Stimulated activated effector memory CD8-positive, alpha-beta T cell treated with anti-CD3 and anti-CD28 coated beads, Interleukin-12 subunit alpha, Interleukin-12 subunit beta, amount 100 ng/mL, for 72 hours (primary cell): ENCODE measurements around the gene OSGIN1.
"Not testable (repeated sequence)": the region's sequence is repeated elsewhere in the genome, so short reads cannot be mapped to it uniquely, and the experiment has no call there.

ENCODE experiments used
- ATAC-seq: fragments of 150-1000 bp; cut with Tn5 transposase; 2 replicates; pipeline ENCODE4 v1.10.0; 2021
- DNase-seq, 2 donors: peaks; one replicate each; pipeline ENCODE4 v3.0.0; 2021 to 2022; ENCODE audit warnings: low spot score in 2 of 2
- H3K27ac Mint-ChIP-seq: one replicate; pipeline ENCODE4 v1.8.0; 2022; ENCODE audit warnings: mild to moderate bottlenecking, mixed read lengths
- H3K36me3 Mint-ChIP-seq: one replicate; pipeline ENCODE4 v1.8.0; 2022; ENCODE audit warnings: mild to moderate bottlenecking, mixed read lengths
- H3K4me1 Mint-ChIP-seq: one replicate; pipeline ENCODE4 v1.8.0; 2022; ENCODE audit warnings: mixed read lengths
- H3K4me3 Mint-ChIP-seq: one replicate; pipeline ENCODE4 v1.8.0; 2022; ENCODE audit warnings: mild to moderate bottlenecking, mixed read lengths
- H3K9me3 Mint-ChIP-seq: one replicate; pipeline ENCODE4 v1.8.0; 2022; ENCODE audit warnings: mixed read lengths

OSGIN1 gene

DNA sequence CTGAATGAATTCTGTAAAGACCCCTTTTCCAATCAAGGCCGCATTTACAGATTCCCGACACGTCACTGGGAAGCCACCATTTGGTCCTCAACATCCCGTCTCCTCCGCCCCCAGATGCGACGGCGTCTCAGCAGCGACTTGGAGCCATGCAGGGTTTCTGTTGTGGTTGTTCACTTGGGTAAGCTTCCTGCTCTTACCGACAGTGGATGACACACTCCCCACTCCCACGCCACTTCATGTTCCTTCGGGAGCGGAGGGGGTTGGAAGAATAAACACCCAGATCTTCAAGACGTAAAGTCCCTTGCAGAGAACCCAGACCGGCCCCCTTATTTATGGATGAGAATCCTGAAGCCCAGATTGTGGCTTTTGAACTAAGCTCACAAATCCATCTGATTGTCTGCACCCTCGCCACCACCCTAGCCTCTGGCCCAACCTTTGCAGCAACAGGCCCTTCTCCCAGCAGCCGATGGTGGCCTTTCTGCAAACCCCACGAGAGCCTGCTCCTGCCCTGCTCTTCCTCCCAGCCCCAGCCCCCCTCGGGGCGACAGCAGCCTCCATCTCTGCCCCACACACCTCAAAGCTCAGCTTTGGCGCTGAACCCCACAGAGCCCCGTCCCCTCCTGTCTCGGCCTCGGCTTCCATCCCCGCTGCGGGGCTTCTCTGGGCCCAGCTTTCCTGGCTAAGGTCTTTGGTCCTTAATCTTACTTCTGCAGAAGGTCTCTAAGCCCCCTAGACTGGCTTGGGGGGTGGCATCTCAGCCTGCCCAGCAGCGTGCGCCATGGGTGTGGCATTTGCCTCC is 19.0 kb upstream of the OSGIN1 start:
- Mint-ChIP-seq H3K4me3 (no peak overlapping the region), H3K4me1 (peaks cover 8% of the 10 kb centered on the region), H3K27ac (no peak overlapping the region), H3K36me3 (no peaks in the 10 kb centered on the region), H3K9me3 (no peaks in the 10 kb centered on the region)
- DNase-seq (no peak), ATAC-seq (no peak)

DNA sequence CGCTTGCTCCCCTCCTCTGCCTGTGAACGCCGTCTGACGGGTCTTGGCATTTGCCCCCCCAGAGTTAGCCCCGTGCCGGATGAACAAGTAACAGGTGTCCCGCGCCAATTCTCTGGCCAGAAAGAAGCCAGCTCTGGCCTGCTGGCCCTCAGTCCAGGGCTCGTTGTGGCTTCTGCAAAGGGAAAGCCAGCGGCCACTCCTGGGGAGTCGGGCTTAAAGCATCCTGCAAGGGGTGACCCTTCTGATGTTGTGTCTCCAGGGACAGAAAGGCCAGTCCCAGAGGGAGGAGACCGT is 18.4 kb upstream of the OSGIN1 start:
- no peak for DNase-seq
- Mint-ChIP-seq H3K36me3 (no peaks in the 10 kb centered on the region), H3K4me3 (no peak overlapping the region), H3K4me1 (peaks cover 14% of the 10 kb centered on the region), H3K9me3 (no peaks in the 10 kb centered on the region), H3K27ac (no peak overlapping the region)
- ATAC-seq = no peak

DNA sequence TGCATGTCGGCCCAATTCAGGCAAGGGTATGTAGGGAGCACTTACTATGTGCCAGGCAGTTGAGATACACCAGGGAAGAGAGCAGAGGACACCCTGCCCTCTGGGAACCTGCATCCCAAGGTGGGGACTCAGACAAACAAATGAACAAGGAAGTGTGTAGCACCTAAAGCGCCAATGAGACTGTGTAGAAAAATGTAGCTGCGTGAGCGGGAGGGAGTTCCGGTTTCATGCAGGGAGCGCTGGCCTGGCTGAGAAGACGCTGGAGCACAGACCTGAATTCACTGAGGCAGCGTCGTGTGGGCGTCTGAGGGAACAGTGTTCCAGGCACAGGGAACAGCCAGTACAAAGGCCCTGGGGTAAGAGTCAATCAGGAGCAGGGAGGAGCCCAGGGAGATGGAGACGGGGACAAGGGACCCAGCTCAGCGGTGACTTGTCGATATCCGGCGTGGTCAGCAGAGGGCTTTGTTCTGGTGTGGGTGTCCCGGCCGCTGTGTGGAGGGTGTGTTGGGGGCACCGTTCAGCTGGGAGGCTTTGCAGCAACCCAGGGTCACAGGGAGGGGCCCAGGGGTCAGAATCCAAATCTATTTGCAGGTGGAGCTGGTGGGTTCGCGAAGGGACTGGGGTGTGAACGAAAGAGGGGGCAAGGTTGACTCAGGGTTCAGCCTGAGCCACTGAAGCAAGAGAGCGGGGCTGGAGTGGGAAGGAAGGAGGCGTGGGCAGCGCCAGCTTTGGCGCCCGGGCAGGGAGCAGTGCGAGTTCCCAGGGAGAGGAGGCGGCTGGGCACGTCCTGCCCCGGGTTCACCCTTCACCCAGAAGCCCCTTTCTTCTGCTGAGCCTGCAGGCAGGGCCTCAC is 17.8 kb upstream of the OSGIN1 start:
- Mint-ChIP-seq H3K27ac (no peak overlapping the region), H3K36me3 (no peaks in the 10 kb centered on the region), H3K4me3 (no peak overlapping the region), H3K4me1 (peaks cover 14% of the 10 kb centered on the region), H3K9me3 (no peaks in the 10 kb centered on the region)
- DNase-seq = no peak
- ATAC-seq = no peak

DNA sequence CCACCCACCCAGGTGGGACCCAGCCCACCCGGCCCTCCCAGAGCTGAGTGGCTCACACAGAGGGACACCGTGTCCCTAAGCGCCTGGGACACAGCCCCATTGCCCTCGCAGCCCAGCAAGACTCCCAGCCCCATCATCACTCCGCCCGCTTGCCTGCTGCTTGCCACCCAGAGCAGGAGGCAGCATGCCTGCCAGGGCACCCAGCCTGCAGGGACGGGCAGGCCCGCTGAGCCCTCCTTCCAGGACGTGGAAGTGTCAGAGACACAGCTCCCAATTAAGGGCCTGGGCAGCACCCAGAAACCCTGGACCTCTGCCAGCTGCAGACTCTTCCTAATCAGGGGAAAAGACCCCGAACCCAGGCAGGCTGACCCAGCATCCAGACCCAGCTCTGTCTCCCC is 17.2 kb upstream of the OSGIN1 start:
- H3K36me3 Mint-ChIP-seq = no peaks in the 10 kb centered on the region
- H3K4me1 Mint-ChIP-seq = peaks cover 14% of the 10 kb centered on the region
- H3K27ac Mint-ChIP-seq = no peak overlapping the region
- DNase-seq (no peak), ATAC-seq (no peak)
- no peaks in the 10 kb centered on the region for H3K9me3 Mint-ChIP-seq
- H3K4me3 Mint-ChIP-seq = no peak overlapping the region

DNA sequence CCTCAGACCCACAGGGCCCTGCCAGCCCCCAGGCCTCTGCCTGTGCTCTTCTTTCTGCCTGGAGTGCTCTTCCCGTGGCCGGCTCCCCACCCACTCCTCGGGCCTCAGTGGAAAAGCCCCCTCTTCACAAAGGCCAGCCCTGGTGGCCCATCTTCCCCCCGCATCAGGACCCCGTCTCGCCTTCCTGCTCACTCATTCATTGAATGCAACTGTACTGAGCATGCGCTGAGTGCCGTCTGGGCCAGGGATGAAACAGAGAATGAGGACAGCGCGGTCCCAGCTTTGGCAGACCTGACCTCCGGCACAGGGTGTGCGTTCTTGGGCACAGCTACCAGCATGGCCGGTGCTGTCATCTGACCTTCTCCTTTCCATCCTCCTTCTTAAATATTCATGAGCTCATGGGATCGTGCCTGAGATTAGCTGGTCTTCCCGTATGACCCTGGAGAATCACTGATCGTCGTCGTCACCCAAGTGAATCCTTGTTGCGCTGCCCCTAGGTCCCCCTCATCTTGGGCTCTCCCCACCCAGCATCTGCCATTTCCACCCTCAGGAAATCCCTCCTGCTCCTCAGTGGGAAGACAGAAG is 16.4 kb upstream of the OSGIN1 start:
- DNase-seq (no peak), ATAC-seq (no peak)
- H3K9me3 Mint-ChIP-seq = no peaks in the 10 kb centered on the region
- peak overlapping the region; percentile 24 for H3K27ac Mint-ChIP-seq
- no peaks in the 10 kb centered on the region for H3K36me3 Mint-ChIP-seq
- peaks cover 14% of the 10 kb centered on the region for H3K4me1 Mint-ChIP-seq
- no peak overlapping the region for H3K4me3 Mint-ChIP-seq

DNA sequence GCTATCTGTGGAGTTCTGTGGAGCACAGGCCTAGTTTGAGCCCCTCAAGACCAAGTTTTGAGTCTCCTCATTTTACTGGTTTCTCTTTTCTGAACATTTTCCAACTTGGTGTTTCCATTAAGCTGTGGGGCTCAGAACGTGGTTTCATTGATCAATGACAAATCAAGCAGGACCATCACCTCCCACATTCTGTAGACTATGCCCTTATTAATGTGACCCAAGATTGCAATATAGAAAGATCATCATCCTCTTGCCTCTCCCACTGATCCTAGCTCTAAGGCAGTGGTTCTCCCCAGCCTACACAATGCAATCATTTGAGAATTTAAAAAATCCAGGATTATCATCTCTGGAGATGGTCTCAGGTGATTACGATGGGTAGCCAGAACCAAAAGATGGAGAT is 15.8 kb upstream of the OSGIN1 start:
- Mint-ChIP-seq H3K9me3 (no peaks in the 10 kb centered on the region), H3K27ac (peak overlapping the region; percentile 24), H3K4me3 (no peak overlapping the region), H3K36me3 (no peaks in the 10 kb centered on the region), H3K4me1 (peaks cover 14% of the 10 kb centered on the region)
- no peak for DNase-seq
- ATAC-seq = no peak

DNA sequence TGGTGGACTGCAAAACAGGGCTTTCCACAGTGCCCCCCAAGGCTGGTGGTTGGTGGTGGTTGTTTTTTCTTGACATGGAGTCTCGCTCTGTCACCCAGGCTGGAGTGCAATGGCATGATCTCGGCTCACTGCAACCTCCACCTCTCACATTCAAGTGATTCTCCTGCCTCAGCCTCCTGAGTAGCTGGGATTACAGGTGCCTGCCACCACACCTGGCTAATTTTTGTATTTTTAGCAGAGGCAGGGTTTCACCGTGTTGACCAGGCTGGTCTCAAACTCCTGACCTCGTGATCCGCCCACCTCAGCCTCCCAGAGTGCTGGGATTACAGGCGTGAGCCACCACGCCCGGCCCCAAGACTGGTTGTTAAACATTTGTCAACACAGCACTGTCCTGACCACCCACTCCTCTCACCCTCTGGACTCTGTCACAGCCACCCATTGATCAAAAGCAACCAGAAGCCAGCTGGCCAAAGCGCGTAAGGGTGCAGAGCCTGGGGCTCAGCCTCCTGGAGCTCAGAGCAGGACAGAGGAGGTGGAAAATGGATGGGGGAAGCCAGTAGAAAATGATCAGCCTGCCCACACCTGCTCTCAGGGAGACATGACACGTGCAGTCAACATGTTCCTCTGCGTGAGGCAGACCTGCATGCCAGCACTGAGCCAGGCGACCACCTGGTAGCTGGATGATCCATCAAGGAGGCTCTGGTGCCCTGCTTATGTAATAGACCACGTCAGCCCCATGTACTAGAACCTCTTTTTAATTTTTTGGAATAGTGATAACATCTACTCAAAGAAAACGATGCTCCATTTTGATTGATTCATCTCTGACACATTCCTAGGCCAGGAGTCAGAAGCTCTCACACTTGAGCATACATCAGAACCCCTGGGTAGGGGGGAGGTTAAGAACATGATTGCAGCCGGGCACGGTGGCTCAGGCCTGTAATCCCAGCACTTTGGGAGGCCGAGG is 14.8 kb upstream of the OSGIN1 start:
- H3K9me3 Mint-ChIP-seq = no peaks in the 10 kb centered on the region
- no peak overlapping the region for H3K4me3 Mint-ChIP-seq
- ATAC-seq (no peak), DNase-seq (no peak)
- H3K4me1 Mint-ChIP-seq = peaks cover 14% of the 10 kb centered on the region
- no peak overlapping the region for H3K27ac Mint-ChIP-seq
- H3K36me3 Mint-ChIP-seq = no peaks in the 10 kb centered on the region

DNA sequence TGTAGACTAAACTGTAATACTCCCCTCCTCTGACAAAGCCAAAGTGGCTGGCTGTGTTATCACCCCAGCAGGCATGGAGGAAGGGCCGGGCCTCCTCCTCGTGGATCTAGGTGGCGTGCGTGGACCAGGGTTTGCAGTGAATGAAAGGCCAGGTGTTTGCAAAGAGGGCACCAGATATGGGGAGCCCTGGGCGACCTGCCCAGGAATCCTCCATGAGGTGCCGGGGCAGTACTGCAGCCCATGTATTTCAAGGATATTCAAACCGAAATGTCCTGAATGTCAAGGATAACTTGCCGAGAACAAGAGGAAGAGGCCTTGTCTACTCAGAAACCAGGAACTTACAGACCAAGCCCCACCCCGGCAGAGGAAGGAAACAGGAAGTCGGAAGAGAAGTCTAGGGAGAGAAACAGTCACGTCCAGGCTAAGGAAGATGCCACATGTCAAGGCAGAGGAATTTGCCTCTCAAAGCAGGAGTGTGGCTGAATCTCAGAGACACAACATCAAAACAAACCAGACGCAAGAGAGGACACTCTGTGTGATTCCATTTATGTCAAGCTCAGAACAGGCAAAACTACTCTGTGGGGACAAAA is 13.7 kb upstream of the OSGIN1 start:
- Mint-ChIP-seq H3K27ac (peak overlapping the region; percentile 30), H3K4me3 (no peak overlapping the region), H3K4me1 (peaks cover 14% of the 10 kb centered on the region), H3K9me3 (no peaks in the 10 kb centered on the region), H3K36me3 (no peaks in the 10 kb centered on the region)
- ATAC-seq = no peak
- no peak for DNase-seq

DNA sequence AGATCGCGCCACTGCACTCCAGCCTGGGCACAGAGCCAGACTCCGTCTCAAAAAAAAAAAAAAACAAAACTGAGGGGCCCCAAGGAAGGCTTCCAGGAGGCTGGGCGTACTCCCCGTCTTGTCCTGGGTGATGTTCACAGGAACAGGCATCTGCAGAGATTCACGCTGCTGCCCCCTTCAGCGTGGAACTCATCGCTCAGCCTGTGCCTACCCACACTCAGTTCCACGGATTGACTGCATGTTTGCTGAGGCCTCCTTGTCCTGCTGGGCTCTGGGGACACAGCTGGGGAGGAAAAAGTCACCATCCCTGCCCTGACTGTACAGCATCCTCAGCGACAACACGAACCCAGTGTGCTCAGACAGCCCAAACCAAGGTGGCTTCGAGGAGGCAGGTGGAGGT is 12.9 kb upstream of the OSGIN1 start:
- ATAC-seq = no peak
- H3K36me3 Mint-ChIP-seq = no peaks in the 10 kb centered on the region

DNA sequence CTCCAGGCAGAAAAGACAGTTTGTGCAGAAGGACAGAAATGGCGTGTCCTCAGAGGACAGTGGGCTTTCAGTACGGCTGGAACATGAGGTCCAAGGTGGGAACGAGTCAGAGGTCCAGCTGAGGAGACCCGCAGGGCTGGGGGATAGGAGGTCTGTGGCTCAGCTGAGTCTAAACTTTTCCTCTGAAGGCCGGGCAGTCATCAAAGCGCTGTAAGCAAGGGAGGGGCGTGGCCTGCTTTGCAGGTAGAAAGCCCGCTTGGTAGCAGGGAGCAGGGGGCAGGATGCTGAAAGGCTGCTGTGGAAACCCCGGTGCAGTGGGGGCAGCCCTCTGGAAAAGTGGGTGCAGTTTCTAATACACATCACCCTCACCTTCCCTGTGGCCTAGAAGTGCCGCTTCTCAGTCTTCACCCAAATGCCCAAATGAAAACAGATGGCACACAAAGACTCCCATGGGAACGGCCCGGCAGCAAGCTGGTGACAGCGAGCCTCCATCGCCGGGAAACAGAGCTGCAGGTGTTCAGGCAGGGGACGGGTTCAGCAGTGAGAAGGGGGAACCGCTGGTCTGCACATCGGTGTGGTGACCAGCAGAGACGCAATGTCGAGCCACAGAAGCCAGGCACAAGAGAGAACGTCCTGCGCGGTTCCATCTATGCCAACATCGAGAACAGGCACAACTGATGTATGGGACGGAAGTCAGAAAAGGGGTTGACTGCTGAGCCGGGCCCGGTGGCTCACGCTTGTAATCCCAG is 12.2 kb upstream of the OSGIN1 start:
- no peak overlapping the region for H3K4me3 Mint-ChIP-seq
- ATAC-seq = no peak
- peaks cover 6% of the 10 kb centered on the region for H3K4me1 Mint-ChIP-seq
- no peak for DNase-seq
- no peaks in the 10 kb centered on the region for H3K36me3 Mint-ChIP-seq
- H3K9me3 Mint-ChIP-seq = no peaks in the 10 kb centered on the region
- H3K27ac Mint-ChIP-seq = no peak overlapping the region

More for the DNA sequence above, 12.9 kb upstream of the OSGIN1 start:
- no peak for DNase-seq
- H3K9me3 Mint-ChIP-seq = no peaks in the 10 kb centered on the region
- H3K4me3 Mint-ChIP-seq = no peak overlapping the region
- peaks cover 9% of the 10 kb centered on the region for H3K4me1 Mint-ChIP-seq
- H3K27ac Mint-ChIP-seq = no peak overlapping the region

DNA sequence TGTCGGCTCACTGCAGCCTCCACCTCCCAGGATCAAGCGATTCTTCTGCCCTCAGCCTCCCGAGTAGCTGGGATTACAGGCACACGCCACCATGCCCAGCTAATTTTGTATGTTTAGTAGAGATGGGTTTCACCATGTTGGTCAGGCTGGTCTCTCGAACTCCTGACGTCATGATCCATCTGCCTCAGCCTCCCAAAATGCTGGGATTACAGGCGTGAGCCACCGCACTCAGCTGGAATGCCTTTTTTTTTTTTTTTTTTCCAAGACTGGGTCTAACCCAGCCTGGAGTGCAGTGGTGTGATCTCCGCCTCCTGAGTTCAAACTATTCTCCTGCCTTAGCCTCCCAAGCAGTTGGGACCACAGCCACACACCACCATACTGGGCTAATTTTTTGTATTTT is 11.5 kb upstream of the OSGIN1 start:
- ATAC-seq = not testable (repeated sequence)

DNA sequence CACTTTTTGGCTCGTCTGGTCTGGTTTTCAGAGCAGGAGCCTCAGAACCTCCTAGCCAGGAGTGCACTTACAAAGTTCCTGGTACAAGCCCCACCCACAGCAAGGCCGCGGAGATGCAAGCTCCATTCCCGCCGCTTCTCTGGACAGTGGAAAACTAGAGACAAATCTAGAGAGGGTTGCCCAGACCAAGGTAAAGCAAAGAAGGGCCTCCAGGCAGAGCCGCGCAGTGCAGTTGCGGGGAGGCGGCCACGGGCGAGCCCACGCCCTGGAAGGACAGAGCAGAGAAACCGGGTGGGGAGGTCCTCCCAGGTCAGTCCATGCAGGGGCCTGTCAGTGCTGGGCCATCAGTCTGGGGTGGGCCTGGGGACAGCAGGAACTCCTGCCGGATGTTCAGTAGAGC is 11.0 kb upstream of the OSGIN1 start:
- Mint-ChIP-seq H3K36me3 (no peaks in the 10 kb centered on the region), H3K27ac (no peak overlapping the region)

More for the DNA sequence above, 11.5 kb upstream of the OSGIN1 start:
- DNase-seq, H3K27ac Mint-ChIP-seq, H3K4me1 Mint-ChIP-seq, H3K36me3 Mint-ChIP-seq, H3K9me3 Mint-ChIP-seq, H3K4me3 Mint-ChIP-seq: not testable (repeated sequence)

DNA sequence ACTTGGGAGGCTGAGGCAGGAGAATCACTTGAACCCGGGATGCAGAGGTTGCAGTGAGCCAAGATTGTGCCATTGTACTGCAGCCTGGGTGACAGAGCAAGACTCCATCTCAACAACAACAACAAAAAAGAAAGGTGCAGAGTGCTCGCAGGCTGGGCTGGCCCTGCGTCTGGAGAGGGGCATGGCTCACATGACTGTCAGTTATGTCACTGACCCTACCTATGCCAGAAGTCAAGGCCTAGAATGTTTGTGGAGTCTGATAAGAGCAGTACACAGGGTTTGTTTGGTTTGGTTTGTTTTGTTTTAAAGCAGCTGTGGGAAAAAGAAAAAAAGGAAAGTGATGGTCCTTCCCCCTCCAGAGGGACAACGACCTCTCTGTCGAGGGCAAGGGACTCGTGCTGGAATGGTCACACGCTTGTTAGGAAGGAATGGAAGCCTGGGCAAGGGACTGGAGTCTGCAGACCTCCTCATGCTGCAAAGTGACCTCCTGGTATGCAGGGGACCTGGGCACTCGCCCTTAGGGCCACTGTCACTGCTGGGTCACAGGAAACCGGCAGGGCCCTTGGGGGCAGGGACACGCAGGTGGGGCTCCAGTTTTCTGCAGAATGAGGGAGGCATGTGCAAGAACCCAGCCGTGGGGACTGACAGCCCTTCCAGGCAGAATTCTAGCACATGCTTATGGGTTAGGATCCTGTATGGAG is 10.1 kb upstream of the OSGIN1 start:
- Mint-ChIP-seq H3K27ac (no peak overlapping the region), H3K4me1 (peaks cover 6% of the 10 kb centered on the region), H3K4me3 (no peak overlapping the region), H3K36me3 (no peaks in the 10 kb centered on the region), H3K9me3 (no peaks in the 10 kb centered on the region)
- peak; percentile 11 for ATAC-seq
- DNase-seq = no peak

More for the DNA sequence above, 11.0 kb upstream of the OSGIN1 start:
- H3K9me3 Mint-ChIP-seq = no peaks in the 10 kb centered on the region
- ATAC-seq (no peak), DNase-seq (no peak)
- H3K4me3 Mint-ChIP-seq = no peak overlapping the region
- H3K4me1 Mint-ChIP-seq = peaks cover 6% of the 10 kb centered on the region
